Measurements from ENCODE around the gene NOLC1.

DNA sequence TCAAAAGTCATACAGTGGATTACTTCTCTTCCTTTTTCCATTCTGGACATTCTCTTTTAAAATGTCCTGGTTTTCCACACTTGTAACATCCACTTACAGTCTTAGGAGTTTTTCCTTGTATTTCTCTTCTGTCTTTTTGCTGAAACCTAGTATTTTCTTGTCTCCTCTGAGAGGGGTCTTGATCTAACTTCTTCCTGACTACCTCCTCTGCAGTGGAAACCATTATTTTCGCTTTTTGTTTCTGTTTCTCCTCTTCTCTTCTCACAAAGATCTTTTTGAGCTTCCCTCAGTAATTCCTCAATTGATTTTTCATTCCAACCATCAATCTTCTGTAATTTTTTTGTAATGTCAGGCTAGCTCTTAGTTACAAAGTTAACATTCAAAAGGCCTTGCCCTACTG is 50.2 kb downstream of the NOLC1 start:
- TF ChIP-seq CTCF (IDR thresholded peaks at IDR 0.05): no peak
- no peak for TF ChIP-seq EZH2 (IDR thresholded peaks at IDR 0.05; ENCODE audit: borderline replicate concordance, insufficient read depth, low read depth, low read length, poor library complexity, severe bottlenecking)
